ENCODE results near the gene MCIDAS. TPM values are rescaled to one million over a fixed set of nuclear protein-coding genes. Genes with fewer than 3 reads are reported as not detected.

The MCIDAS gene
- total RNA-seq, 1 experiment from 2014 or later = 2.0 TPM

GRCh38 chr5:55254802-55255201, 27.7 kb upstream of the MCIDAS start:
- no peaks in the 10 kb centered on the region for H3K9me3 ChIP-seq
- Mint-ChIP-seq H3K36me3 (ENCODE audit: insufficient read depth, unreplicated experiment) (peaks cover 7% of the 10 kb centered on the region), H3K27me3 (ENCODE audit: insufficient read depth, unreplicated experiment) (no peaks in the 10 kb centered on the region), H3K9me3 (ENCODE audit: unreplicated experiment) (no peaks in the 10 kb centered on the region), H3K4me3 (ENCODE audit: unreplicated experiment) (no peak overlapping the region), H3K4me1 (ENCODE audit: low read depth, unreplicated experiment) (peaks cover 8% of the 10 kb centered on the region), H3K27ac (ENCODE audit: unreplicated experiment) (no peak overlapping the region)
- peak in 1 of 2 experiments; percentile 6 for DNase-seq
- ChIA-PET CTCF (no interaction called here), POLR2A (no interaction called here)
- no peak for TF ChIP-seq CTCF (IDR thresholded peaks at IDR 0.05; ENCODE audit: insufficient read depth in 1 of 2, low read depth in 1 of 2, low read length in 1 of 2, severe bottlenecking in 1 of 2, unreplicated experiment in 1 of 2)
- H3K4me3 ChIP-seq (ENCODE audit: low read depth, low read length) = no peak overlapping the region
- peaks cover 28% of the 10 kb centered on the region for H3K4me1 ChIP-seq
- H3K27me3 ChIP-seq (replicated peaks; ENCODE audit: control insufficient read depth, insufficient read depth, low read length) = no peaks in the 10 kb centered on the region
- intact Hi-C loops (cut with micrococcal nuclease; ENCODE audit: unreplicated experiment) = loop anchor here (2.0 kb wide), 1 partner anchor 28 kb away; the partner anchor contains the start of gene MCIDAS
- H3K36me3 ChIP-seq (ENCODE audit: control insufficient read depth, insufficient read depth, low read length) = no peaks in the 10 kb centered on the region
- BruUV-seq (replicated peaks) = no TSS peak

GRCh38 chr5:55250064-55250463, 22.9 kb upstream of the MCIDAS start:
- TF ChIP-seq CTCF (IDR thresholded peaks at IDR 0.05; ENCODE audit: insufficient read depth in 1 of 2, low read depth in 1 of 2, low read length in 1 of 2, severe bottlenecking in 1 of 2, unreplicated experiment in 1 of 2) = no peak
- Mint-ChIP-seq H3K27me3 (ENCODE audit: insufficient read depth, unreplicated experiment) (no peaks in the 10 kb centered on the region), H3K4me1 (ENCODE audit: low read depth, unreplicated experiment) (peaks cover 8% of the 10 kb centered on the region), H3K36me3 (ENCODE audit: insufficient read depth, unreplicated experiment) (no peaks in the 10 kb centered on the region), H3K9me3 (ENCODE audit: unreplicated experiment) (peaks cover 20% of the 10 kb centered on the region), H3K4me3 (ENCODE audit: unreplicated experiment) (no peak overlapping the region), H3K27ac (ENCODE audit: unreplicated experiment) (no peak overlapping the region)
- Histone ChIP-seq H3K27me3 (replicated peaks; ENCODE audit: control insufficient read depth, insufficient read depth, low read length) (no peaks in the 10 kb centered on the region), H3K4me1 (peaks cover 17% of the 10 kb centered on the region), H3K4me3 (ENCODE audit: low read depth, low read length) (no peak overlapping the region), H3K36me3 (ENCODE audit: control insufficient read depth, insufficient read depth, low read length) (no peaks in the 10 kb centered on the region), H3K9me3 (peaks cover 9% of the 10 kb centered on the region; the same call in 1 of the 2 replicates)
- DNase-seq = no peak
- POLR2A ChIA-PET = no interaction called here
- CTCF ChIA-PET = no interaction called here
- intact Hi-C loops (cut with micrococcal nuclease; ENCODE audit: unreplicated experiment) = no loop called here
- no TSS peak for BruUV-seq (replicated peaks)

- H3K4me3 ChIP-seq (ENCODE audit: low read depth, low read length) = no peak overlapping the region
- no peaks in the 10 kb centered on the region for H3K4me1 ChIP-seq
- ChIA-PET CTCF (no interaction called here), POLR2A (interaction anchor here (0.6 kb wide), 1 partner anchor 832 kb away, joined by 4 read pairs; no protein-coding TSS in a partner anchor)
- BruUV-seq (replicated peaks) = no TSS peak
- Mint-ChIP-seq H3K27me3 (ENCODE audit: insufficient read depth, unreplicated experiment) (peaks cover 6% of the 10 kb centered on the region), H3K9me3 (ENCODE audit: unreplicated experiment) (peaks cover 13% of the 10 kb centered on the region), H3K36me3 (ENCODE audit: insufficient read depth, unreplicated experiment) (no peaks in the 10 kb centered on the region), H3K4me3 (ENCODE audit: unreplicated experiment) (no peak overlapping the region), H3K27ac (ENCODE audit: unreplicated experiment) (no peak overlapping the region), H3K4me1 (ENCODE audit: low read depth, unreplicated experiment) (no peaks in the 10 kb centered on the region)
- no peaks in the 10 kb centered on the region for H3K36me3 ChIP-seq (ENCODE audit: control insufficient read depth, insufficient read depth, low read length)
- no peak for DNase-seq
- intact Hi-C loops (cut with micrococcal nuclease; ENCODE audit: unreplicated experiment) = no loop called here
- 0 out of 2 replicates have a peak, but pooled peaks cover 2% of the 10 kb centered on the region for H3K9me3 ChIP-seq
- no peak for TF ChIP-seq CTCF (IDR thresholded peaks at IDR 0.05; ENCODE audit: insufficient read depth in 1 of 2, low read depth in 1 of 2, low read length in 1 of 2, severe bottlenecking in 1 of 2, unreplicated experiment in 1 of 2)
- H3K27me3 ChIP-seq (replicated peaks; ENCODE audit: control insufficient read depth, insufficient read depth, low read length) = no peaks in the 10 kb centered on the region
These were observed 14.6 kb upstream of the MCIDAS start for GRCh38 chr5:55241746-55242145.
